Testis (tissue), 2 donors: ENCODE measurements around the gene RABGAP1L.

Source experiments
- POLR2A ChIP-seq: fragments of 450-650 bp; IDR thresholded peaks from one replicate; pipeline ENCODE4 v1.6.1; 2017; ENCODE audit warnings: antibody characterized with exemption, mild to moderate bottlenecking, moderate library complexity
- TF ChIP-seq, protein P1 (sequence below), 3 experiments: fragments of 450-650 bp in 2 of 3; fragments of 200-600 bp in 1 of 3; sonication (generic) in 1 of 3; IDR thresholded peaks; one replicate each; pipeline ENCODE4 v1.5.1; 2016 to 2019; ENCODE audit warnings: antibody characterized with exemption in 3 of 3, mild to moderate bottlenecking in 2 of 3, moderate library complexity in 1 of 3

- TF ChIP-seq, protein P1, sequence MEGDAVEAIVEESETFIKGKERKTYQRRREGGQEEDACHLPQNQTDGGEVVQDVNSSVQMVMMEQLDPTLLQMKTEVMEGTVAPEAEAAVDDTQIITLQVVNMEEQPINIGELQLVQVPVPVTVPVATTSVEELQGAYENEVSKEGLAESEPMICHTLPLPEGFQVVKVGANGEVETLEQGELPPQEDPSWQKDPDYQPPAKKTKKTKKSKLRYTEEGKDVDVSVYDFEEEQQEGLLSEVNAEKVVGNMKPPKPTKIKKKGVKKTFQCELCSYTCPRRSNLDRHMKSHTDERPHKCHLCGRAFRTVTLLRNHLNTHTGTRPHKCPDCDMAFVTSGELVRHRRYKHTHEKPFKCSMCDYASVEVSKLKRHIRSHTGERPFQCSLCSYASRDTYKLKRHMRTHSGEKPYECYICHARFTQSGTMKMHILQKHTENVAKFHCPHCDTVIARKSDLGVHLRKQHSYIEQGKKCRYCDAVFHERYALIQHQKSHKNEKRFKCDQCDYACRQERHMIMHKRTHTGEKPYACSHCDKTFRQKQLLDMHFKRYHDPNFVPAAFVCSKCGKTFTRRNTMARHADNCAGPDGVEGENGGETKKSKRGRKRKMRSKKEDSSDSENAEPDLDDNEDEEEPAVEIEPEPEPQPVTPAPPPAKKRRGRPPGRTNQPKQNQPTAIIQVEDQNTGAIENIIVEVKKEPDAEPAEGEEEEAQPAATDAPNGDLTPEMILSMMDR (IDR thresholded peaks at IDR 0.05) = no peak
- TF ChIP-seq POLR2A = no peak
Measured at GRCh38 chr1:174693085-174693484, 533.8 kb downstream of the RABGAP1L start.
